ENCODE measurements around the gene ARL17B.
"Not testable (repeated sequence)": the region's sequence is repeated elsewhere in the genome, so short reads cannot be mapped to it uniquely, and the experiment has no call there.

Gene ARL17B

GRCh38 chr17:46290906-46291546, 70.5 kb downstream of the ARL17B start:
- DNase-seq (ENCODE audit: low spot score): not testable (repeated sequence)

DNA sequence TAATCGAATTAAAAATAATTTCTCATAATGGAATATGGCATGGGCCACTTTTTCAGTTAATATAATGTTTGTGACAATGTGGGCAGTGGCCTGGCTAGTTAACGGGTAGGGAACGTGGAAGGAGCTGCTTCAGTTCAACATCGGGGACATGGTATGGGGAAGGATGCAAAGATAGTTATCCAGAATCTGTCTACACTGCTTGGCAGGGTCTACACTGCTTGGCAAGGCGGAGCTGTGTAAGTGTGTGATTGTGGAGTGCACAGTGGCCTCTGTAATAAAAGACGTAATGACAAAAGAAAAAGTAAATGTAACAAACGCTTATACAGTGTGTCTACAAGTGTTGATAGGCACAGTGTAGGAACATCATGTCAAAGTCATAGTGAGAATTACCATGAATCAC, 74.0 kb downstream of the ARL17B start:
- DNase-seq (ENCODE audit: low spot score): not testable (repeated sequence)

GRCh38 chr17:46286764-46287221, 74.8 kb downstream of the ARL17B start:
- DNase-seq (ENCODE audit: low spot score): peak; percentile 81

- not testable (repeated sequence) for DNase-seq (ENCODE audit: low spot score)
Observed at GRCh38 chr17:46285500-46285899, 76.1 kb downstream of the ARL17B start.

DNA sequence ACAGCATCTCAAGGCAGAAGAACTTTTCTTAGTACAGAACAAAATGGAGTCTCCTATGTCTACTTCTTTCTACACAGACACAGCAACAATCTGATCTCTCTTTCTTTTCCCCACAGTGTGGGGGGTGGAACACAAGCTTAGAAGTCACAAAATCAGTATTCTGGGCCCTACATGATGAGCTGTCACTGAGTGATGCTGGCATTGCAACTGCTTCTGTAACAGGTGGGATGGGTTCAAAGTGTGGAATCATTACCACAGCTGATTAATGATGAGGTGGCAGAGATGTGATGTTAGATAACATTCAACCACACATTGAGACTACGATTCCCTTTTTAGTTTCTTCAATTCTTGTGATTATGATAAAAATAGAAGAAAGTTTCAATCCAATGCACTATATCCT, 77.1 kb downstream of the ARL17B start:
- peak; percentile 68 for DNase-seq (ENCODE audit: low spot score)

DNA sequence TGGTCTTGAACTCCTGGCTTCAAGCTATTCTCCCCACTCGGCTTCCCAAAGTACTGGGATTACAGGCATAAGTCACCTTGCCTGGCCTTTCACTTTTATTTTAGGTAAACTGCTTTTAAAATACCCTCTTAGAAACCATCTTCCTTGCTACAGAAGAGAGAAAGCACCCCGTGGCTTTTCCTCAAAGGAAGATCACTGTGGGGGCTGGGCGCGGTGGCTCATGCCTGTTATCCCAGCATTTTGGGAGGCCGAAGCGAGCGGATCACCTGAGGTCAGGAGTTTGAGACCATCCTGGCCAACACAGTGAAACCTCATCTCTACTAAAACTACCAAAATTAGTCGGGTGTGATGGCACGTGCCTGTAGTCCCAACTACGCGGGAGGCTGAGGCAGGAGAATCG, 78.9 kb downstream of the ARL17B start:
- DNase-seq (ENCODE audit: low spot score): not testable (repeated sequence)

GRCh38 chr17:46281336-46281735, 80.2 kb downstream of the ARL17B start:
- not testable (repeated sequence) for DNase-seq (ENCODE audit: low spot score)

- not testable (repeated sequence) for DNase-seq (ENCODE audit: low spot score)
Observed at GRCh38 chr17:46276728-46277479, 84.7 kb downstream of the ARL17B start.

DNA sequence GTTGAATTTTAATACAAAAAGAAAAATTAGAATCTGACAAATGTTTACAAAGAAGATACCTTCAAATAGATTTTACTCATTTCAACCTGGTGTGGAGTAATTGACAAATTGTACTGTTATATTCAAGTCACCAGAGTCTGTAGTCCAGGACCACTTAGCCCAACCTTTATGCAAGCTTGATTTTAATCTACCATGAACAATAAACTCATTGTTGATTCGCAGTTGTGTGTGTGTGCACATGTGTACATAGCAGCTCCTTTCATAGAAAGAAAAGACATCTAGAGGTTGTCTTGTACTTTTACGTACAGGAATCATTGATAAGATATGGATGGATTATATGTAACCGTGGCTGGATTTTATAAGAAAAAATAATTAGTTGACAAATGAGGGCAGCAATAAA, 87.3 kb downstream of the ARL17B start:
- no peak for DNase-seq (ENCODE audit: low spot score)

GRCh38 chr17:46273541-46274236, 87.9 kb downstream of the ARL17B start:
- no peak for DNase-seq (ENCODE audit: low spot score)

GRCh38 chr17:46270032-46270431, 91.5 kb downstream of the ARL17B start:
- no peak for DNase-seq (ENCODE audit: low spot score)

DNA sequence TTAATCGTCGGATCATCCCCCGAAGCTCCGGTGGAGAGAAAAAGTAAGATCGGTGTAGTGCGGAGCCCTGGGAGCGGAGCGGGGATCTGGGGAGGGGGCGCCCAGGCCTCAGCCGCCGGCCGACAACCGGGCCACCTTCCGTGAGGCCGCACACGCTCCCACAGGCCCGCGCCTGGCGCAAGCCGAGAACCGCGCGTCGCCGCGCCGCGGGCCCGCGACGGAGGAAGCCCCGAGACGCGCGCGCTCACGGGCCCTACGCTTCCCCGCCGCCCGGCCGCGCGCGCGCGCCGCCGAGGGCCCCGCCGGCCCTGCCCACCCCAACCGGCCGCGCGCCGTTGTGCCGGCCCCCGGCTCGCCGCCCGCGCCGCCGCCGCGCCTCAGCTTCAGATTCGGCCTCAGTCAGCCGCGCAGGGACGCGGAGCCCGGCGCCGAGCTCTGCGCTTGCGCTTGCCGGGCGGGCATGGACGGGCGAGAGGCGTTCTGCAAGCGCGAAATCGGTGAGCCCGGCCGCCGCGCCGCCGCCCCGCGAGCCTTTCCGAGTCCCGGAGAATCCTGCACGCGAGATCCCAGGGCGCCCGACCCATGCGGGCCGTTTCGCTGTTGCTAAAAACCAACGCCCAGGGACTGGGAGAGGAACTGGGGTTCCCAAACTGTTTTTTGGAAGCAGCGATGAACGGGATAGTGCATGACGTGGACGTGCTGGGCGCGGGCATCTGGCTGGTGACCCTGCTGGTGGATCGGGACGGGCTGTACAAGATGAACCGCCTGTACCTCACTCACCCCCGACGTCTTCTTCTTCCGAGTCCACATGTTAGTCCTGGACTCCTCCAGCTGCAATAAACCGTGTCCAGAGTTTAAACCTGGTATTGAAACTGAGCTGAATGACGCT, 94.7 kb downstream of the ARL17B start:
- peak; percentile 91 for DNase-seq (ENCODE audit: low spot score)

DNA sequence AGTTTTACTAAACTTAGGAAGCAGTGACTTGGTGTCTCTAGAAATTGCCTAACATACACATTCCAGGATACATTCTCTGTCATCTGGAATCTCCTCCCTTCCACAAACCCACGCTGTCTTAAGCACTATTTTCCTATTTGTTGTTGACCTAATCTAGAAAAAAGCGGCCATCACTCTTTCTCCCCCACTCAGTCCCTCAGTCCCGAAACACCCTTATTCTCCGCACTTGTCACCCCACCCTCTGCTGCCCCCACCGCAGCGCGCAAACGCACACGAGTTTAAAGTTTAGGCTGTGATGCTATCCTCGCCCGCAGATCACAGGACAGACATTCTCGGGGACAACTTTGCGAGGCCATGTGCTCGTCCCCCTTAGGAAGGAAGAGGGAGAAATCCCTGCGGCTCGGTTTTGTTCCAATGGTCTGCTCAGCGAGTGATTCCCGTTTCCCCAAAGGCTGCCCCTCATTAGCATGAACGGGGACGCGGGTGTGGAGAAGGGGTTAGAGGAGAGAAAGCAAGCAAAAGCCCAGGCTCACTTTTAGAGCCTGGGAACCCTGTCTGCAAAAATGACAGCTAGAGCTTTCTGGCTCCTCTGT, 95.4 kb downstream of the ARL17B start:
- DNase-seq (ENCODE audit: low spot score): not testable (repeated sequence)

- peak; percentile 99 for DNase-seq (ENCODE audit: low spot score)
Observed at GRCh38 chr17:46264456-46265198, 96.9 kb downstream of the ARL17B start.

- DNase-seq (ENCODE audit: low spot score): no peak
Observed at GRCh38 chr17:46262271-46262670, 99.3 kb downstream of the ARL17B start.

GRCh38 chr17:46259845-46260661, 101.5 kb downstream of the ARL17B start:
- DNase-seq (ENCODE audit: low spot score): peak; percentile 49

DNA sequence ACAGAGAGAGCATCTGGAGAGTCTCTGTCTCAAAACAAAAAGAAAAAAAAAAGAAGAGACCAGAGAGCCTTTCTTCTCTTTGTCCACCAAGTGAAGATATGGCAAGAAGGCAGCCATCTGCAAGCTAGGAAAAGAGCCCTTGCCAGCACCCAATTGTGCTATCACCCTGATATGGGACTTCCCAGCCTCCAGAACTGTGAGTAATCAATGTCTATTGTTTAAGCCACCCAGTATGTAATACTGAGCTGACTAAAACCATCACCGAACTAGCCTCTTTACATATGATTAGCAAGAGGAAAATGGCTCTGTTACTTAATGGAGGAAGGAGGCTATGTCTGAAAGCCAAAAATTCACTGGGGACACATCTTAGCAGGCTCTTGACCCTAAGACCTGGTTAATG, 105.2 kb downstream of the ARL17B start:
- not testable (repeated sequence) for DNase-seq (ENCODE audit: low spot score)

DNA sequence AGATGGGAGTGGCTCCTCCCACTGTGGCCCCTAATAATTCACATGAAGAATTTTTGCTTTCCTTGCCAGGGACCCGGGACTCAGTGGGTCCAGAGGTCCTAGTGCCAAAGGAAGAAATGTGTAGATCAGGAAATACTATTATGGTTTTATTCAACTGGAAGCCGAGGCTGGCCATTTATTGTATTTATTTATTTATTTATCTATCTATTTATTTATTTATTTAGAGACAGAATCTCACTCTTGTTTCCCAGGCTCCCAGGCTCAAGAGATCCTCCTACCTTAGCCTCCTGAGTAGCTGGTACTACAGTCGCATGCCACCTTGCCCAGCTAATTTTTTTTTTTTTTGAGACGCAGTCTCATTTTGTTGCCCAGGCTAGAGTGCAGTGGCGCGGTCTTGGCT, 107.4 kb downstream of the ARL17B start:
- not testable (repeated sequence) for DNase-seq (ENCODE audit: low spot score)

DNA sequence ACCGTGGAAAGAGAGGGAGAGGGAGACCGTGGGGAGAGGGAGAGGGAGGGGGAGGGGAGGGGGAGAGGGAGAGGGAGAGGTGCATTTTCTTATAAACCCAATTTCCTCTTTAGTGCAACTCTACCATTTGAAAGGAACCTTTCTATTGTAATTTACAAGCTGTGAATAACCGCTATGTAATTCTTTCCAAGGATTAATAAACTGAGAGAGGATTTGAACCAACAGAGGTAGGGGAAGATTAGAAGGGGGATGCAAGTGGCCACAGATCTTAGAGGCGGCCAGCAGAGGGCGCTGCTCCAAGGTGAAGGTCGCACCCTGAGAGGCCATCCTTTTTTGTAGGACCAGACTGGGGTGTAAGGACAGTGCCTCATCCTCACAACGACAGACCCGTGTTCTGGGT, 107.8 kb downstream of the ARL17B start:
- DNase-seq (ENCODE audit: low spot score): peak; percentile 78

GRCh38 chr17:46252804-46253203, 108.8 kb downstream of the ARL17B start:
- not testable (repeated sequence) for DNase-seq (ENCODE audit: low spot score)
